Dedifferentiated amniotic fluid mesenchymal stem cell (primary cell): Measurements from ENCODE around the gene CPXM1.
"Not testable (repeated sequence)": the region's sequence is repeated elsewhere in the genome, so short reads cannot be mapped to it uniquely, and the experiment has no call there.

ENCODE experiments used
- DNase-seq: peaks from one replicate; pipeline ENCODE4 v3.0.0-alpha.2; 2016; ENCODE audit errors: extremely low spot score

The CPXM1 gene

DNA sequence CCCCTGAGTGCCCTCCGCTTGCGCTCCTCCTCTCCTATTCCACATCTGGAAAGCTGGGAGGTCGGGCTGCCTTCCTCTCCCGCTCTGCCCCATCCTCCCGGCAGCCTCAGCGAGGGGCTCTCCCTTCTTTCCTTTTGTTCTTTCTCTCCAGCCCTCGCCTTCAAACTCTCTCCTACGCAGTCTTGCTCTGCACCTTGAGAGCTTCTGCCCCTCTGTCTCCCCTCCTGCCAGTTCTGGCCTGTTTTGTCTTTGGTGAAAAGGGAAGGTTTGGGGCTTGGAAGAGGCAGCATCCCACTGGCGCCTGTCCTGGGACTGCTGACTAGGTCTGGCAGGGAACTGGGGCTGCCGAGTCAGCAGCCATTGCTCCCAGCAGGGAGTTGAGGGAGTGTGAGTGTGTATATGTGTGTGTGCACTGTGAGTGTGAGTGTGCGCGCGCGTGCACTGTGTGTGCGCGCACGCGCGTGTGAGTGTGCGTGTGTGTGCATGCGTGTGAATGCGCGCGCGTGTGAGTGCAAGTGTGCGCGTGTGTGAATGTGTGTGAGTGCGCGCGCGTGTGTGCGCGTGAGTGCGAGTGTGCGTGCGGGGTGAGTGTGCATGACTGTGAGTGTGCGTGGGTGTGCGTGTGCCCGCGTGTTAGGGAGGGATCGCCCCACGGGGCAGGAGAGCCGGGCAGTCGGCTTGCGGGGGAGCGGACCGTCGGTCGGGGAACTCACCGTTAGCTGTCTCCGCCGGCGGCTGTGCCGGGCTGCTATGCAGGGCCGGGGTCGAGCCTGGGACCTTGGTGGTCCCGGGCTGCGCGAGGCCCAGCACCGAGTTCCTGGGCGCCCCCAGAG is 523 bp downstream of the CPXM1 start:
- DNase-seq = no peak

DNA sequence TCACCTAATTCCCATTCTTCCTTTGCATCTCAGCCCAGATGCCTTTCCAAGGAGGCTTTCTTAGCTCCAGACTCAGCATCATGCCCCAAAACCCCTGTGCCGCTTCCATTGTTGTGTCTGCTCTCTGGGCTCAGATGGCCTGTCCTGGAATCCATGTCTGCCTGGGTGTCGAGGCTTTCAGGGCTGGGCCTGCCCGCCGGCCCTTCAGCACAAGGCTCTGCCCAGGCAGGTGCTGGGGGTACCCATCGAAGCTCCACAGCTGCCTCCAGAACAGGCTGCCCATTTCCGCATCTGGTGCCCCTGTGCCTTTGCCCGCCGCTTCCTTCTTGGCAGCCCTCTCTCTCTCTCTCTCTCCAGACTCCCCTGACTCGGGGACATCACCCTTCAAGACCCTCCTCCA is 1.2 kb downstream of the CPXM1 start:
- no peak for DNase-seq

GRCh38 chr20:2798814-2799213 is 1.6 kb downstream of the CPXM1 start:
- no peak for DNase-seq

- no peak for DNase-seq
Measured at GRCh38 chr20:2798095-2798805, 2.2 kb downstream of the CPXM1 start.

- DNase-seq = no peak
Measured at GRCh38 chr20:2797136-2797983, 3.1 kb downstream of the CPXM1 start.

DNA sequence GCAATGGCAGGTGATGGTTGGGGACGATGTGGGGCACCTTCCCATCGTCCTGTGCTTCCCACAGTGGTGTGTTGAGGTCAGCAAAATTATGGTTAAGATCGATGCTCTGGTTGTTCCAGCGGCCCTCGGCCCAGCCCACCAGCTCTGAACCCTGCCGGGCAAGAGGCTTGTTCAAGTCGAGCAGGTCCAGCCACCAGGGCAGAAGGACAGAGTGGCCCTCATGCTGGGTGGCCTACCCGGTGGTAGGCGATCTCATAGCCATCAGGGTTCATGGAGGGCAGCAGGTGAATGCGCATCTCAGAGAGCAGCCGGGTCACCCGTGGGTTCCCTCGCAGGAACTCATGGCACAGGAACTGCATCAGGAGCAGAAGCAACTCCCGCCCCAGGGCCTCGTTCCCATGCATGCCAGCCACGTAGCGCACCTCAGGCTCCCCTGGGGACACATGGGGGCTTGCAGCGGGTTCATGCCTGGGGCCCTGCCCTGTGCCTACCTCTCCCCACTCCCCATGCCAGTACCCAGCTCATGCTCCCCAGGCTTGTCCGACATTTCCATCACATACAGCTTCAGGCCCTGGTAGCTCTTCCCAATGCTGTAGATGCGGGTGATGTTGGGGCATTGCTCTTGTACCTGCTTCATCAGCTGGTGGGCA is 4.3 kb downstream of the CPXM1 start:
- DNase-seq = no peak

- no peak for DNase-seq
Measured at GRCh38 chr20:2795451-2795850, 5.0 kb downstream of the CPXM1 start.

DNA sequence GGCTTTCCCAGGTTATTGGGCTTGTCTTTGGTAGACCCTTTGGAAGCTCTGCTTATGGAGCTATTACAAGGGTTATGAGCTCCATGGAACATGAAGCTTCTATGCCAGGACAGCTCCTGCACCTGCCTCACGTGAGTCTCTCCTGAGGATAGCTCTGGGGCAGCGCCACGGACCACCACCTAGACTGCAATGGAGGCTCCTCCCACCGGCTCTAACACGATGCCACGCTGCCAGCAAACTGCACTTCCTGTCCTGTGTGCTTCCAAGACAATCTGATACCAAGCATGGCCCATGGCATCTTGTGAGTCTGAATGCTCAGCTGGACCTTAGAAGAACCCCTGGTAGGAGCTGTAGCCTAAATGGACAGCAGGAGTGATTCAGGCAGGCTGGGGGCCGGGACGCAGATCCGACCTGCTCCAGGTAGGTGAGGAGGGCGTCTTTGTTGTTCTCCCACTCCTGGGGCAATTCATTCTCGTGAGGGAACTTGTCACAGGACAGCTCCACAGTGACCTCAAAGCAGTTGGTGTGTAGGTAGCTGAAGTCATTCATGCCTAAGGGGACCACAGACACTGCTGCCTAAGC is 5.5 kb downstream of the CPXM1 start:
- no peak for DNase-seq

DNA sequence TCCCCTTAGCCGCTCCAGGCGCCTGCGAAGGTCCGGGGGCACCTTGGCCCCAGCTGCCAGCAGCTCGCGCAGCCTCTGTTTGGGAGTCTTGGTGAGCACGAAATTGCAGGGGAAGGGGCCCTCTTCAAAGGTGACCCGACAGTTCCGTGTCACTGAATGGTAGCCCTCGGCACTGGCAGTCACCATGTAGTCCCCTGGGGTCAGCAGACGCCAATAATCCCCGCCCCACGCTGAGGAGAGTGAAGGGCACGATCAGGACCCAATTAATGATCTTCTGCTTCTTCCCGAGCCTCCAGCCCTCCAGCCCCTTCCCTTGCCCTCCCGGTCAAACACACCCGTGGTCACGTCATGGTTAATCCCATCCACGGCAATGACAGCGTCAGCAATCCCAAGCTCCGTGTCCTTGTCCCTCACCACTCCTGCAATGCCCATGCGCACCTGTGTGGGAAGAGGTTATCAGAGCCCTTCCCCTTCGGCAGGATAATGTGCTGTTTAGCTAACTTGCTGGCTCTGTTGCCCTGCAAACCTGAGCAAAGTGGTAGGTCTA is 6.2 kb downstream of the CPXM1 start:
- DNase-seq = no peak

GRCh38 chr20:2793471-2793870 is 7.0 kb downstream of the CPXM1 start:
- no peak for DNase-seq

GRCh38 chr20:2783908-2784566 is 16.4 kb downstream of the CPXM1 start:
- DNase-seq = no peak

DNA sequence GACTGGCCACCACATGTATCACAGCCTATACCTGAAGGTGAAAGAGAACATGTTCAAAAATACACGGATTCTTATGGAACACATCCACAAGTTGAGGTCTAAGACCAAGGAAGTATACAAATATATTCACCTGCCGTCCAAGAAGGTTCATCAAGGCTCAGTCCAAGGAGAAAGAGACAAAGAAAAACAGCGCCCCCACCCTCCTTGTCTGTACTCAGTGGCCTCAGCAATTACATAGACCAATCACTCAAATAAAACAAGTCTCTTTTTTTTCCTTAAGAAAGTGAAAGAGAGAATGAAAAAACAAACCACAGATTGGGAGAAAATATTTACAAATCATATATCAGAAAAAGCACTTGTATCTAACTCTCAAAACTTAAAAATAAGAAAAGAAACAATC is 19.5 kb downstream of the CPXM1 start:
- no peak for DNase-seq

- no peak for DNase-seq
Measured at GRCh38 chr20:2778602-2779321, 21.7 kb downstream of the CPXM1 start.

GRCh38 chr20:2775139-2775538 is 25.3 kb downstream of the CPXM1 start:
- DNase-seq = no peak

GRCh38 chr20:2773812-2774211 is 26.6 kb downstream of the CPXM1 start:
- DNase-seq = no peak

GRCh38 chr20:2771631-2772080 is 28.8 kb downstream of the CPXM1 start:
- no peak for DNase-seq

DNA sequence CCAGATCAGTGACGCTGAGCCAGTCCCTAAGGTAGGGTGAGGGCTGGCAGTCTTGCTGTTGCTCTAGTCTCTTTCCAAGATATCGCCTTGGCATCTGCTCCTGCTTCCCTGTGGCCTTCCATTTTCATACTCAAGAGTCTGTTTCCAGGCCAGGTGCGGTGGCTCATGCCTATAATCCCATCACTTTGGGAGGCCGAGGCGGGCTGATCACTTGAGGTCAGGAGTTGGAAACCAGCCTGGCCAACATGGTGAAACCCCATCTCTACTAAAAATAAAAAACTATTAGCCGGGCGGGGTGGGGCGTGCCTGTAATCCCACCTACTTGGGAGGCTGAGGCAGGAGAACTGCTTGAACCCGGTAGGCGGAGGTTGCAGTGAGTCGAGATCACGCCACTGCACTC is 30.3 kb downstream of the CPXM1 start:
- not testable (repeated sequence) for DNase-seq

DNA sequence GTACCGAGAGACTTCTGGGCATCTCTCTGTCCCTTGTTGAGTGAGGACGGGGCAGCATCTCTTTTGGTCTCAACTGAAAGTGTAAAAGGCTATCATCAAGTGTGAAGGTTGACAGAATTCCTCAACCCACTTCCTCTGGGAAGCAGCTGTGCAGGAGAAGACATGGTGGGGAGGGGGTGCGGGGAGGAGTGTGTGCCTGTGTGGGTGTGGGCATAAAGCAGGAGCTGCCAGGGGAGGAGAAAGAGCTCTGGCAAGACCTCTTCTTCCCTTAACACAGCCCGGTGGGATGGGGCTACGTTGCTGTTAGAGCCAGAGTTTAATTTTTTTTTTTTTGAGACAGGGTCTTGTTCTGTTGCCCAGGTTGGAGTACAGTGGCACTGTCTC is 31.8 kb downstream of the CPXM1 start:
- no peak for DNase-seq

DNA sequence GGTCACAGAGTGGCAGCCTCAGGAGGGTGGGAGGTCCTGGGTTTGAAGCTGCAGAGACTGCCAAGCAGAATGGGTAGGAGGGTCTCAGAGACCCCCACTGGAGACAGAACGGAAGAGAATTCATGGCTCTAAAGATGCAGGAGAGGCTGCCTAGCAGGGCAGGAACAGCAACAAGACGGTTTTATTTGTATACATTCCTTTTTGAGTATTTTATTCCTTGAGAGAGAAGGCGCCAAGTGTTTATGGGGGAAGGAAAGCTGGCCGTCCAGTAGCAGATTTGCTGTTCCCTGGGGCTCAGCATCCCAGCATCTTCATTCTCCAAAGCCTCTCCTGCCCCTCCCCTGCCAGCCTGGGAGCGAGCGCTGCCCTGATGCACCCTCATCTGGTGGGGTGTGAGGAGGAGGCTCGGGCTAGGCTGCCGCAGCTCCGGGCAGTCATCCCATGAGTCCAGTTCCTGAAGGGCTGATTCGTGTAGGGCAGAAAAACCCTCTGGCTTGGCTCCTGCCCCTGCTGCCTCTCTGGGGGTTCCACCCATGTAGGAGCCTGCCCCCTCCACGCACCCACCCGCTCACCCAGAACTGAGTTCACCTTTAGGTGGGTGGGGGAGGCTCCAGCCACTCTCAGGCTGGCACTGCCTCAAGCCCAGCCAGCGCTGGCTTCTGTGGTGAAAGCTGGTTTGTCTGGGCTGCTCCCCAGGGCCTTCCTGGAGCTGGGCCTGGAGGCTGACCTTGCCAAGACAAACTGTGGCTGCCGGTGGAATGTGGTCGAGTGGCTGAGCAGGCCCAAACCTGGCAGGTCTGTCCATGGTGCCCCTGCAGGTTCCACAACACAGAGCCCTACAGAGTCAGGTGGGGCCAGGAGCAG is 32.4 kb downstream of the CPXM1 start:
- peak; percentile 30 for DNase-seq
